BE2C (cell line): ENCODE results near the gene PEAK1.

ENCODE experiments used
- DNase-seq: peaks from one replicate; pipeline ENCODE4 v3.0.0-alpha.2; 2020
- H3K27me3 ChIP-seq: fragments of 250-450 bp; sonication (Bioruptor Pico); 2 replicates; pipeline ENCODE4 v1.5.1; 2020; ENCODE audit warnings: mild to moderate bottlenecking
- H3K36me3 ChIP-seq: fragments of 250-450 bp; sonication (Bioruptor Pico); 2 replicates; pipeline ENCODE4 v1.5.1; 2020; ENCODE audit warnings: mild to moderate bottlenecking
- H3K4me1 ChIP-seq: fragments of 250-450 bp; sonication (Bioruptor Pico); 2 replicates; pipeline ENCODE4 v1.5.1; 2020
- H3K4me3 ChIP-seq: 2 replicates; pipeline ENCODE4 v1.5.1; 2011; ENCODE audit warnings: low read depth, low read length
- H3K9me3 ChIP-seq: fragments of 250-450 bp; sonication (Bioruptor Pico); 2 replicates; pipeline ENCODE4 v1.5.1; 2020
- CTCF ChIP-seq: IDR thresholded peaks from 2 replicates; pipeline ENCODE4 v1.5.1; 2012; ENCODE audit warnings: mild to moderate bottlenecking, low read depth, low read length

Gene PEAK1

GRCh38 chr15:77355321-77355720, 64.6 kb downstream of the PEAK1 start:
- Histone ChIP-seq H3K36me3 (no peaks in the 10 kb centered on the region), H3K9me3 (no peaks in the 10 kb centered on the region), H3K4me3 (no peak overlapping the region), H3K27me3 (no peaks in the 10 kb centered on the region), H3K4me1 (no peaks in the 10 kb centered on the region)
- TF ChIP-seq CTCF, result no peak
- DNase-seq, result no peak

GRCh38 chr15:77354063-77354462, 65.8 kb downstream of the PEAK1 start:
- TF ChIP-seq CTCF, result no peak
- no peaks in the 10 kb centered on the region for H3K27me3 ChIP-seq

GRCh38 chr15:77352887-77353286, 67.0 kb downstream of the PEAK1 start:
- H3K4me1 ChIP-seq, result no peaks in the 10 kb centered on the region
- no peak for TF ChIP-seq CTCF
- H3K4me3 ChIP-seq, result no peak overlapping the region
- H3K27me3 ChIP-seq, result no peaks in the 10 kb centered on the region
- H3K9me3 ChIP-seq, result no peaks in the 10 kb centered on the region
- no peaks in the 10 kb centered on the region for H3K36me3 ChIP-seq
- DNase-seq, result no peak

More at GRCh38 chr15:77354063-77354462, 65.8 kb downstream of the PEAK1 start:
- Histone ChIP-seq H3K9me3 (no peaks in the 10 kb centered on the region), H3K36me3 (no peaks in the 10 kb centered on the region), H3K4me1 (no peaks in the 10 kb centered on the region), H3K4me3 (no peak overlapping the region)
- no peak for DNase-seq

GRCh38 chr15:77350792-77351191, 69.1 kb downstream of the PEAK1 start:
- no peak for TF ChIP-seq CTCF
- H3K36me3 ChIP-seq, result no peaks in the 10 kb centered on the region
- H3K9me3 ChIP-seq, result no peaks in the 10 kb centered on the region
- no peaks in the 10 kb centered on the region for H3K27me3 ChIP-seq
- no peaks in the 10 kb centered on the region for H3K4me1 ChIP-seq
- H3K4me3 ChIP-seq, result no peak overlapping the region
- no peak for DNase-seq

GRCh38 chr15:77349666-77350065, 70.2 kb downstream of the PEAK1 start:
- H3K4me3 ChIP-seq, result no peak overlapping the region
- no peaks in the 10 kb centered on the region for H3K4me1 ChIP-seq
- no peak for TF ChIP-seq CTCF
- no peaks in the 10 kb centered on the region for H3K36me3 ChIP-seq
- DNase-seq, result no peak
- no peaks in the 10 kb centered on the region for H3K9me3 ChIP-seq
- no peaks in the 10 kb centered on the region for H3K27me3 ChIP-seq

GRCh38 chr15:77348511-77348910, 71.4 kb downstream of the PEAK1 start:
- Histone ChIP-seq H3K36me3 (no peaks in the 10 kb centered on the region), H3K4me1 (no peaks in the 10 kb centered on the region), H3K4me3 (no peak overlapping the region), H3K27me3 (no peaks in the 10 kb centered on the region), H3K9me3 (no peaks in the 10 kb centered on the region)
- TF ChIP-seq CTCF, result no peak
- DNase-seq, result no peak
